ENCODE data around the gene NCAPD2.
A peak's percentile ranks its signal among the peaks of the same experiment; 100 is the strongest.

NCAPD2 gene

DNA sequence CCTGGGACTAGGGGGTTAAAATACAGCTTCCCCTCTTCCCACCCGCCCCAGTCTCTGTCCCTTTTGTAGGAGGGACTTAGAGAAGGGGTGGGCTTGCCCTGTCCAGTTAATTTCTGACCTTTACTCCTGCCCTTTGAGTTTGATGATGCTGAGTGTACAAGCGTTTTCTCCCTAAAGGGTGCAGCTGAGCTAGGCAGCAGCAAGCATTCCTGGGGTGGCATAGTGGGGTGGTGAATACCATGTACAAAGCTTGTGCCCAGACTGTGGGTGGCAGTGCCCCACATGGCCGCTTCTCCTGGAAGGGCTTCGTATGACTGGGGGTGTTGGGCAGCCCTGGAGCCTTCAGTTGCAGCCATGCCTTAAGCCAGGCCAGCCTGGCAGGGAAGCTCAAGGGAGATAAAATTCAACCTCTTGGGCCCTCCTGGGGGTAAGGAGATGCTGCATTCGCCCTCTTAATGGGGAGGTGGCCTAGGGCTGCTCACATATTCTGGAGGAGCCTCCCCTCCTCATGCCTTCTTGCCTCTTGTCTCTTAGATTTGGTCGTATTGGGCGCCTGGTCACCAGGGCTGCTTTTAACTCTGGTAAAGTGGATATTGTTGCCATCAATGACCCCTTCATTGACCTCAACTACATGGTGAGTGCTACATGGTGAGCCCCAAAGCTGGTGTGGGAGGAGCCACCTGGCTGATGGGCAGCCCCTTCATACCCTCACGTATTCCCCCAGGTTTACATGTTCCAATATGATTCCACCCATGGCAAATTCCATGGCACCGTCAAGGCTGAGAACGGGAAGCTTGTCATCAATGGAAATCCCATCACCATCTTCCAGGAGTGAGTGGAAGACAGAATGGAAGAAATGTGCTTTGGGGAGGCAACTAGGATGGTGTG lies 42.3 kb downstream of the NCAPD2 start:
- no peak for DNase-seq

DNA sequence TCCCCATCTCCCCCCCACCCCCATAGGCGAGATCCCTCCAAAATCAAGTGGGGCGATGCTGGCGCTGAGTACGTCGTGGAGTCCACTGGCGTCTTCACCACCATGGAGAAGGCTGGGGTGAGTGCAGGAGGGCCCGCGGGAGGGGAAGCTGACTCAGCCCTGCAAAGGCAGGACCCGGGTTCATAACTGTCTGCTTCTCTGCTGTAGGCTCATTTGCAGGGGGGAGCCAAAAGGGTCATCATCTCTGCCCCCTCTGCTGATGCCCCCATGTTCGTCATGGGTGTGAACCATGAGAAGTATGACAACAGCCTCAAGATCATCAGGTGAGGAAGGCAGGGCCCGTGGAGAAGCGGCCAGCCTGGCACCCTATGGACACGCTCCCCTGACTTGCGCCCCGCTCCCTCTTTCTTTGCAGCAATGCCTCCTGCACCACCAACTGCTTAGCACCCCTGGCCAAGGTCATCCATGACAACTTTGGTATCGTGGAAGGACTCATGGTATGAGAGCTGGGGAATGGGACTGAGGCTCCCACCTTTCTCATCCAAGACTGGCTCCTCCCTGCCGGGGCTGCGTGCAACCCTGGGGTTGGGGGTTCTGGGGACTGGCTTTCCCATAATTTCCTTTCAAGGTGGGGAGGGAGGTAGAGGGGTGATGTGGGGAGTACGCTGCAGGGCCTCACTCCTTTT lies 43.1 kb downstream of the NCAPD2 start:
- DNase-seq, result no peak

DNA sequence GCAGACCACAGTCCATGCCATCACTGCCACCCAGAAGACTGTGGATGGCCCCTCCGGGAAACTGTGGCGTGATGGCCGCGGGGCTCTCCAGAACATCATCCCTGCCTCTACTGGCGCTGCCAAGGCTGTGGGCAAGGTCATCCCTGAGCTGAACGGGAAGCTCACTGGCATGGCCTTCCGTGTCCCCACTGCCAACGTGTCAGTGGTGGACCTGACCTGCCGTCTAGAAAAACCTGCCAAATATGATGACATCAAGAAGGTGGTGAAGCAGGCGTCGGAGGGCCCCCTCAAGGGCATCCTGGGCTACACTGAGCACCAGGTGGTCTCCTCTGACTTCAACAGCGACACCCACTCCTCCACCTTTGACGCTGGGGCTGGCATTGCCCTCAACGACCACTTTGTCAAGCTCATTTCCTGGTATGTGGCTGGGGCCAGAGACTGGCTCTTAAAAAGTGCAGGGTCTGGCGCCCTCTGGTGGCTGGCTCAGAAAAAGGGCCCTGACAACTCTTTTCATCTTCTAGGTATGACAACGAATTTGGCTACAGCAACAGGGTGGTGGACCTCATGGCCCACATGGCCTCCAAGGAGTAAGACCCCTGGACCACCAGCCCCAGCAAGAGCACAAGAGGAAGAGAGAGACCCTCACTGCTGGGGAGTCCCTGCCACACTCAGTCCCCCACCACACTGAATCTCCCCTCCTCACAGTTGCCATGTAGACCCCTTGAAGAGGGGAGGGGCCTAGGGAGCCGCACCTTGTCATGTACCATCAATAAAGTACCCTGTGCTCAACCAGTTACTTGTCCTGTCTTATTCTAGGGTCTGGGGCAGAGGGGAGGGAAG lies 43.9 kb downstream of the NCAPD2 start:
- peak; percentile 71 for DNase-seq

GRCh38 chr12:6538420-6539313 lies 44.8 kb downstream of the NCAPD2 start:
- no peak for DNase-seq

DNA sequence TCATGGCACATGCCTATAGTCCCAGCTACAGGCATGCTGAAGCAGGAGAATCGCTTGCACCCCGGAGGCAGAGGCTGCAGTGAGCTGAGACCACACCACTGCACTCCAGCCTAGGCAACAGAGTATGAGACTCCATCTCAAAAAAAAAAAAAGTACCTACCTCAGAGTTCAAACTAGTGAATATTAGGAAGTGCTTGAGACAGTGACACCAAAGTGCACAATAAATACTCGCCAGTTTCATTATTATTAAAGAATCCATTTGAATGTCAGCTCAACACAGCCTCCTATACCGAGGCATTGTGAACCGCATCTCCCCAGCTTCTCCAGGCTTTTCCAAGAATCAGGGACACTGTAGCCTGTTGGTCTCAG lies 45.4 kb downstream of the NCAPD2 start:
- DNase-seq, result no peak

- no peak for DNase-seq
Observed at GRCh38 chr12:6539707-6540134, 45.8 kb downstream of the NCAPD2 start.

DNA sequence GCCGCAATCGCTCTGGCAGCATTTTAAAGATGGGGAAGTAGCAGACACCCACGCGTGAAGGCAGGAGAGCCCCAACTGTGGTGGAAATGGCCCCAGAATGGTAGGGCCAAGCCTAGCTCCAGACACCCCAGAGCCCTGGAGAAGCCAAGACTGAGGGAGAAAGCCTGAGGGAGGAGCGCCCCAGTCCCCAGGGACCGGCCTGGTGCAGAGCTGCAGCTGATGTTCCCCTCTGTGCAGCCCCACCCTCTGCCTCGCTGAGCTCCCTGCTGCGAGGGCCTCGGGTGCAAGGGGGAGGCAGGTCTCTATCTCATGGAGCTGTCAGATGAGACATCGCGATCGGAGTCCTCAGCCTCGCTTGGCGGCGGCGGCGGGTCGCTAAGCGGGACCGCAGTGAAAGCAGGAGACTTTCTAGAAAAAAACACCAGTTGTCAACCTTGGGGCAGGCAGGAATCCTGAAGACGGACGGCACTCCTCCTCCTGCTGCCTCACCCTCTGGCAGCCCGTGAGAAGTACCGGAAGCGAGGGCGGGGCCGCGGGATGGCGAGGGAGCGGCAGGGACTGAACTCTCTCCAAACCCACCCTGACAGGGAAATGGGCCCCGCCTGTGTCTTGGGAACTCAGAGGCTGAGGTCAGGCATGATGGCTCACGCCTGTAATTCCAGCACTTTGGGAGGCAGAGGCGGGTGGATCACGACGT lies 46.4 kb downstream of the NCAPD2 start:
- peak; percentile 75 for DNase-seq

GRCh38 chr12:6541371-6542165 lies 47.7 kb downstream of the NCAPD2 start:
- DNase-seq, result no peak

- DNase-seq, result no peak
Observed at GRCh38 chr12:6542209-6543009, 48.5 kb downstream of the NCAPD2 start.

GRCh38 chr12:6546016-6546415 lies 52.1 kb downstream of the NCAPD2 start:
- DNase-seq, result no peak

DNA sequence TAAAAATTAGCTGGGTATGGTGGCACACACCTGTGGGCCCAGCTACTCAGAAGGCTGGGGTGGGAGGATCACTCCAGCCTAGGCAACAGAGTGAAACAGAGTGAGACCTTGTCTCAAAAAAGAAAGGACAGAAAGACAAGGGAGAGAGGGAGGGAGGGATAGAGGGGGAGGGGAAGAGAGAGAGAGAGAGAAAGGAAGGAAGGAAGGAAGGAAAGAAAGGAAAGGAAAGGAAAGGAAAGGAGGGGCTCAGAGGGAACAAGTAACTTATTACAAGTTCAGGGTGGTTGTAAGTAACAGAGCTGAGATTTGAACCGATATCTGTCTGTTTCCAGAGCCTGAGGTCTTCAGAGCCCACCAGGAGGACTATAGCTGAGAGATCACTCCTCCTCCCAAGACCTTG lies 53.7 kb downstream of the NCAPD2 start:
- no peak for DNase-seq

- no peak for DNase-seq
Observed at GRCh38 chr12:6547987-6548386, 54.1 kb downstream of the NCAPD2 start.

- no peak for DNase-seq
Observed at GRCh38 chr12:6548556-6548955, 54.7 kb downstream of the NCAPD2 start.

- no peak for DNase-seq
Observed at GRCh38 chr12:6548966-6549683, 55.2 kb downstream of the NCAPD2 start.

GRCh38 chr12:6549684-6550151 lies 55.8 kb downstream of the NCAPD2 start:
- no peak for DNase-seq

GRCh38 chr12:6550294-6551062 lies 56.6 kb downstream of the NCAPD2 start:
- DNase-seq, result no peak

- DNase-seq, result no peak
Observed at GRCh38 chr12:6551063-6551461, 57.2 kb downstream of the NCAPD2 start.

GRCh38 chr12:6551496-6552139 lies 57.7 kb downstream of the NCAPD2 start:
- DNase-seq, result no peak
